SK-N-MC (cell line): ENCODE data around the gene GRK4.
"Not testable (repeated sequence)": the region's sequence is repeated elsewhere in the genome, so short reads cannot be mapped to it uniquely, and the experiment has no call there.

ENCODE experiments used
- EZH2 ChIP-seq: fragments of 200-600 bp; sonication (generic); IDR thresholded peaks from one replicate; pipeline ENCODE4 v1.6.1; 2017; ENCODE audit warnings: antibody characterized with exemption
- FOXP2 ChIP-seq: optimal IDR thresholded peaks from 2 replicates; pipeline ENCODE3; 2011; ENCODE audit warnings: mild to moderate bottlenecking, moderate library complexity; ENCODE audit not compliant: insufficient read depth; ENCODE audit errors: extremely low read length, control extremely low read depth
- POLR2AphosphoS5 ChIP-seq: IDR thresholded peaks from 2 replicates; pipeline ENCODE4 v1.6.1; 2012; ENCODE audit warnings: mild to moderate bottlenecking, low read depth, low read length, borderline replicate concordance

DNA sequence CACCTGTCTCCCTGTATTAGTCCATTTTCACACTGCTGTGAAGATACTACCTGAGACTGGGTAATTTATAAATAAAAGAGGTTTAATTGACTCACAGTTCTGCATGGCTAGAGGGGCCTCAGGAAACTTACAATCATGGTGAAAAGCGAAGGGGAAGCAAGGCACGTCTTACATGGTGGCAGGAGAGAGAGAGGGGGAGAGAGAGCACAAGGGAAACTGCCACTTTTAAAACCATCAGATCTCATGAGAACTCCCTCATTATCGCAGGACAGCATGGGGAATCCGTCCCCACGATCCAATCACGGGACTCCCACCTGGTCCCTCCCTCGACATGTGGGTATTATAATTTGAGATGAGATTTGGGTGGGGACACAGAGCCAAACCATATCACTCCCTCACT is 20.3 kb downstream of the GRK4 start:
- not testable (repeated sequence) for TF ChIP-seq EZH2, POLR2AphosphoS5, FOXP2
